ENCODE results near the gene LGI2. TPM values are rescaled to one million over a fixed set of nuclear protein-coding genes. Genes with fewer than 3 reads are reported as not detected.

The LGI2 gene
- total RNA-seq, 1 donor, result not detected

DNA sequence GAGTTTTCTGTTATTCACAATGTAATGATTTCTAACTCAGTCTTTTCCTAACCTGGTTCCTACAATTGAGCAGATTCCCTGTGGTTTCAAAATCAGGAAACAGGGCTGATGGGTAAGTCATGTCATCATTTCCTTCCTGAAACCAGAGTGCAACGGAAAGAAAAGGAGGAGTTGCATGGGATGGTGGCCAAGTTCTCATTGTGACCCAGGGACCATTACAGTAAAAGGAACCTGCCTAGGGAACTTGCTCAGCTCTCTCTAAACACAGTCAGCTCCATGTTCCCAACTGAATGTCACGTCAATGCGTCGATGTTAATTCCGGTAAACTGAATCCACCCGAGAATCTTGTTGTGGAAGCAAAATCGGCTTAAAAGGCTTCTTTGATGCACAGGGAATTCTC is 51.2 kb downstream of the LGI2 start:
- DNase-seq (ENCODE audit: low read depth), result no peak
- H3K4me3 ChIP-seq (ENCODE audit: low read depth, low read length), result no peak overlapping the region
- TF ChIP-seq, protein P1, sequence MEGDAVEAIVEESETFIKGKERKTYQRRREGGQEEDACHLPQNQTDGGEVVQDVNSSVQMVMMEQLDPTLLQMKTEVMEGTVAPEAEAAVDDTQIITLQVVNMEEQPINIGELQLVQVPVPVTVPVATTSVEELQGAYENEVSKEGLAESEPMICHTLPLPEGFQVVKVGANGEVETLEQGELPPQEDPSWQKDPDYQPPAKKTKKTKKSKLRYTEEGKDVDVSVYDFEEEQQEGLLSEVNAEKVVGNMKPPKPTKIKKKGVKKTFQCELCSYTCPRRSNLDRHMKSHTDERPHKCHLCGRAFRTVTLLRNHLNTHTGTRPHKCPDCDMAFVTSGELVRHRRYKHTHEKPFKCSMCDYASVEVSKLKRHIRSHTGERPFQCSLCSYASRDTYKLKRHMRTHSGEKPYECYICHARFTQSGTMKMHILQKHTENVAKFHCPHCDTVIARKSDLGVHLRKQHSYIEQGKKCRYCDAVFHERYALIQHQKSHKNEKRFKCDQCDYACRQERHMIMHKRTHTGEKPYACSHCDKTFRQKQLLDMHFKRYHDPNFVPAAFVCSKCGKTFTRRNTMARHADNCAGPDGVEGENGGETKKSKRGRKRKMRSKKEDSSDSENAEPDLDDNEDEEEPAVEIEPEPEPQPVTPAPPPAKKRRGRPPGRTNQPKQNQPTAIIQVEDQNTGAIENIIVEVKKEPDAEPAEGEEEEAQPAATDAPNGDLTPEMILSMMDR (IDR thresholded peaks at IDR 0.05; ENCODE audit: insufficient read depth, low read depth, low read length), result no peak

DNA sequence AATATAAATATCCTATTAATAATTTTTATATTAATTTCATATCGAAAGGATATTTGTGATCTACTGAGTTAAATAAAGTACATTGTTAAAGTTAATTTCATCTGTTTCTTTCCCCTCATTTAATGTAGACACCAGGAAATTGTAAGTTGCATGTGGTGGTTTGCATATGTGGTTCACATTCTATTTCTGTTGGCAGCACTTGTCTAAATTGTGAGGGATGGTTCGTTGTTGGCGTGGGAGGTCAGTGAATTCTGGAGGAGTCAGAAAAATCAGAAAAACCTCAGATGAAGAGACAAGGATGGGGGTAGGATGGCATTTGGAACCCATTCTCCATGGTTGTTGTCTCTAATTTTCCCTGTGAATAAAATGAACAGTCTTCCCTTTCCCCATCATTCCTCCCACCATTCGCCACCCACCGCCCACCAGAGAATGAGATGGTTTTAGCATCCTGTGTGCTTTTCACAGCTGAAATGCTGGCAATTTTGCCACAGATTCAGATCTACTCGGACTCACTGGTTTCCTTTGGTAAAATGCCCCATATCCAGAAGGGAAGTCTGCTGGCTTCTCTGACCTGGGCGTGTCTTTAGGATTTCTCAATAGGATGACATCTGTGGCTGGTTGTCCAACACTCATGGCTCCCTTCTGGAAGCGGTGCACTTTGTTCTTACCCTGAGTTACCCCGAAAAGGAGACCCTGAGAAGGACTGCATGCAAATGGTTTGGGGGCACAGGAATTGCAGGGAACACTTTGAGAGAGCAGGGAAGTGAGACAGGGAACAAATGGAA is 52.3 kb downstream of the LGI2 start:
- TF ChIP-seq, protein P1 (IDR thresholded peaks at IDR 0.05; ENCODE audit: insufficient read depth, low read depth, low read length), result no peak
- H3K4me3 ChIP-seq (ENCODE audit: low read depth, low read length), result no peak overlapping the region
- no peak for DNase-seq (ENCODE audit: low read depth)

DNA sequence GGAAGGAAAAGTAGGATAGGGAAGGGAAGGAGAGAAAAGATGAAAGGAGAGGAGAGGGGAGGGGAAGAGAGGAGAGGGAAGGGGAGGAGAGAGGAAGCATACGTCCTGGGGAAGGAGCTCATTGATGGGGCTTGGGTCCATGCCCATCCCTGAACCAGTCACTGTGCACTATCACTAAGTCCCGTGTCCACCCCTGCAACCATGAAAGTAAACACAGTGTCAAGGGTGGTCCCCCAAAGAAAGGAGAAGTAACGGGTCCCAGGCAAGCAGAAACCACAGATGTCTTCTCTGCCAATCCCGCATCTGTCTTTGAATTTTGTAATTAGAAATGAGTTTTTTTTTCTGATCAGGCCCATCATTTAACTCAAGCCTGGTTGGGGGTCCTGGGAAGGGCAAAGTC is 55.2 kb downstream of the LGI2 start:
- TF ChIP-seq, protein P1 (IDR thresholded peaks at IDR 0.05; ENCODE audit: insufficient read depth, low read depth, low read length), result no peak
- no peak overlapping the region for H3K4me3 ChIP-seq (ENCODE audit: low read depth, low read length)
- no peak for DNase-seq (ENCODE audit: low read depth)

DNA sequence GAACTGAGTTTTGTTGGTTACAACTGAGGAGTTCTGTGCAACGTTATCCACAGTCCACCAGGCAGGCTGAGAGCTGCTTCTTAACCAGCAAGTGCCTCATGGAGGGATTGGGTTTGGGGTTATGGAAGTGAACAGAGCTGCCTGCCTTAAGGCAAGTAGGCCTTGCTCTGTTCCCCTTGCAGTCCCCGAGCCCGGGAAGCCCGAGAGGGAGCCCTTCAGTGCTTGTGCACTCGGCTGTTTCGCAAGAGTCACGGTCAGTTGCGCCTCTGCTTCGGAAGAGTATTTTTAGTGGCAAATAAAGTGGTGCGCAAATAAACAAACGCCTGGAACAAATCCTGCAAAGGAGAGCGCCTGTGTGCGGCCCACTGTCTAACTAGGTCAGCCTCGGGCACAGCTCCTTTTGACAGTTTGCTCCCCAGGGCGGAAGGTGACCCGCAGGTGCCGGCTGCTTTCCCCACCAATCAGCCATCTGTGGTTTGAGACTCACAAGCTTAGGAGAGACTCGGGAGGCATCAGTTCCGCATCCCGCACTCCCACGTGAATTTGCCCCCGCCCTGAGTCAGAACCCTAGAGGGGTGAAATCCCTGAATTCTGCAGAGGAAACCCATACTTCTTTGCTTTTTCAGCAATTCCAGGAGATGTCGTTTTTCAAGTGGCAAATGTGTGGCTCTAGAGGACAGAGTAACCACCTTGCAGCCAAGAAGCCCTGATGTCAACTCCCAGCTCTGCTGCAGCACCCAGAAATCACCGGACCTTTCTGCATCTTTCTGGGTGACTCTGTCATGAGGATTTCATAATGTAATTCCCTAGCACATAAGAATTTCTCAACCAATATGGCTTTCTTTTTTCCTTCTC is 56.8 kb downstream of the LGI2 start:
- DNase-seq (ENCODE audit: low read depth), result peak; percentile 35
- TF ChIP-seq, protein P1 (IDR thresholded peaks at IDR 0.05; ENCODE audit: insufficient read depth, low read depth, low read length), result no peak
- no peak overlapping the region for H3K4me3 ChIP-seq (ENCODE audit: low read depth, low read length)

DNA sequence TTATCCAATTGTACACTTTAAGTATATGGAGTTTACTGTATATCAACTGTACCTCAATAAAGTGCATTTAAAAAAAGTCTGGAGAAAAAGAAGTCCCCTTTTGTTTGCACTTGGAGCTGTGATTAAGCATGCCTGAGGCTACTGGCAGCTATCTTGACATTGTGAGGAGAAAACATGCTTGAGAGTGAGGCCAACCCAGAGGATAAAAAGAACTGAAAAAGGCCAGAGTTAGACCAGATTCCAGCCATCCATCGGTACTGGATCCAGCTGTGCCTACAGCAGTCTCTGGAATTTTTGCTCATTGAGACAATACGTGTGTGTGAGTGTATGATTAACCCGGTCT is 57.4 kb downstream of the LGI2 start:
- peak; percentile 11 for DNase-seq (ENCODE audit: low read depth)
- TF ChIP-seq, protein P1 (IDR thresholded peaks at IDR 0.05; ENCODE audit: insufficient read depth, low read depth, low read length), result no peak
- no peak overlapping the region for H3K4me3 ChIP-seq (ENCODE audit: low read depth, low read length)

DNA sequence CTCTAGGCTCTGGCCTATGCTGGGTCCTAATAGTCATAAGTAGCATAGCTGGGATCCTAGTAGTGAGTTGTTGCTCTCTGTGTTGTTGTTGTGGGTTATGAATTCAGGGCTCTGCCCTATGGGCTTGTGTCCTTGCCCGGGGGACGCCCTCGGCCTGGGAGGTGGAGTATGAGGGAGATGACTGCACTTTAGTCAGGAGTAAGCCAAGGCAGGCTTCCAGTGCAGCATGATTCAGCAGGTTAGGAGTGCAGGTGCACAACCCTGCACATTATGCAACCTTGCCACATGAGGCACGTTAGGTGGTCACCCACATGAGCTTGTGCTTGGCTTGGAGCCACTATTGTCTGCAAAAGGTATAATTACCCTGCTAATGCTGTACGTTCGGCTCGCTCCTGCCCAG is 59.6 kb downstream of the LGI2 start:
- no peak for DNase-seq (ENCODE audit: low read depth)
- TF ChIP-seq, protein P1 (IDR thresholded peaks at IDR 0.05; ENCODE audit: insufficient read depth, low read depth, low read length), result no peak
- no peak overlapping the region for H3K4me3 ChIP-seq (ENCODE audit: low read depth, low read length)

All from fibroblast of villous mesenchyme (primary cell).